Heart right ventricle (tissue), 16 donors: ENCODE measurements around the gene SLC35B3. TPM values are rescaled to one million over a fixed set of nuclear protein-coding genes. Genes with fewer than 3 reads are reported as not detected.

Experiments used
- ATAC-seq, 8 donors: fragments of 200-7000 bp; cut with Tn5 transposase; one replicate each; pipeline ENCODE4 v1.9.1; 2020; ENCODE audit warnings: mild to moderate bottlenecking in 8 of 8, moderate library complexity in 8 of 8, moderate number of reproducible peaks in 1 of 8
- DNase-seq, 2 donors: peaks; one replicate each; pipeline ENCODE4 v3.0.0-alpha.2; 2020
- H3K27ac ChIP-seq, 10 donors: fragments of 200-600 bp; sonication (generic) in 2 of 10; one replicate each; pipeline versions ENCODE4 v1.5.0 to v1.8.0; 2020 to 2022; ENCODE audit warnings: mild to moderate bottlenecking in 3 of 10
- H3K27me3 ChIP-seq, 7 donors: fragments of 200-600 bp; one replicate each; pipeline ENCODE4 v1.8.0; 2021 to 2022; ENCODE audit warnings: mild to moderate bottlenecking in 2 of 7
- H3K36me3 ChIP-seq, 9 donors: fragments of 200-600 bp; sonication (generic) in 1 of 9; one replicate each; pipeline versions ENCODE4 v1.5.0 to v1.8.0; 2020 to 2022; ENCODE audit warnings: mild to moderate bottlenecking in 2 of 9
- H3K4me1 ChIP-seq, 9 donors: fragments of 200-600 bp; sonication (generic) in 1 of 9; one replicate each; pipeline versions ENCODE4 v1.5.0 to v1.8.0; 2020 to 2022; ENCODE audit warnings: mild to moderate bottlenecking in 4 of 9
- H3K4me3 ChIP-seq, 10 donors: fragments of 200-600 bp; sonication (generic) in 2 of 10; one replicate each; pipeline versions ENCODE4 v1.5.0 to v1.8.0; 2020 to 2022; ENCODE audit warnings: mild to moderate bottlenecking in 7 of 10, moderate library complexity in 2 of 10
- H3K9me3 ChIP-seq, 11 donors: fragments of 200-600 bp in 10 of 11; sonication (generic) in 2 of 11; one replicate each; pipeline versions ENCODE4 v1.5.0 to v1.8.0; 2013 to 2022; ENCODE audit warnings: mild to moderate bottlenecking in 2 of 11, control low read depth in 1 of 11, moderate library complexity in 1 of 11
- WGBS, 2 donors: extraction: QIAGEN DNeasy Blood & Tissue Kit; methylation state at CpG; one replicate each; pipeline ENCODE4 v1.1.7; 2013; ENCODE audit warnings: inconsistent platforms in 1 of 2; 5-methylcytosine and 5-hydroxymethylcytosine counted together
- intact Hi-C, 10 donors: fragments of 100-400 bp; cut with DNase I; formaldehyde crosslinking; loops; one replicate each; pipeline versions ENCODE4 v1.11.1 to v1.14.2; 2022
- polyA plus RNA-seq, 2 donors: library from polyadenylated mRNA; stranded (reverse); fragments of 200-250 nt; gene quantifications; one replicate each; pipeline ENCODE4 v1.2.3, GENCODE V29; 2013
- total RNA-seq, 10 donors: library from RNA; stranded (reverse); fragmentation: NEBNext Ultra II Directional in 3 of 10; extraction: Animal tissue kit (Norgen Biotek cat#: 25700) in 3 of 10; gene quantifications; one replicate each; pipeline versions ENCODE4 v1.2.1 to v1.2.4, GENCODE V29; 2021 to 2023
- TF ChIP-seq, protein P1 (sequence below), 9 donors: fragments of 200-600 bp; sonication (generic) in 2 of 9; IDR thresholded peaks; one replicate each; pipeline versions ENCODE4 v1.5.0 to v1.8.0; 2021 to 2022; ENCODE audit warnings: antibody characterized with exemption in 9 of 9, mild to moderate bottlenecking in 5 of 9, moderate library complexity in 1 of 9
- donor health status: Arrhythmogenic right ventricular cardiomyopathy.
- donor health status: ischemic (EF 13 %, LVEDD 7.1; RV severe dilation, severe dysfunction).
- donor health status: healthy with polysubstance abuse.
- donor health status: DM: no; HTN: yes; CAD: no.
- donor health status: DM: no; HTN: no; CAD: no.
- donor health status: ischemic (EF 25% LVEDD 6.9; RV normal size, moderate dysfunction).
- donor health status: ischemic (EF 25% LVEDD 5.7; RV mildly dilated, moderate dysfunction).
- donor health status: healthy.
- donor health status: DM: yes; HTN: yes; CAD: no.
- donor health status: Ischemic cardiomyopathy.
- donor health status: ischemic (EF 35%, LVEDD 5.7; RV mildly dilated, moderate dysfunction).
- donor health status: nonischemic (EF 11% LVEDD 7.7; RV severe dilation, severe dysfunction).
- donor health status: DM: yes; HTN: yes; CAD: no.
- donor health status: PGD.
- donor health status: ischemic (EF 29% LVEDD 5.4; RV normal size, mild dysfunction).
- donor health status: nonischemic (EF 23%, LVEDD 6.1; RV moderate dilation, normal function).

Gene SLC35B3
- total and polyA plus RNA-seq, 12 donors: 4.5 to 19.9 (median 6.1) TPM

DNA sequence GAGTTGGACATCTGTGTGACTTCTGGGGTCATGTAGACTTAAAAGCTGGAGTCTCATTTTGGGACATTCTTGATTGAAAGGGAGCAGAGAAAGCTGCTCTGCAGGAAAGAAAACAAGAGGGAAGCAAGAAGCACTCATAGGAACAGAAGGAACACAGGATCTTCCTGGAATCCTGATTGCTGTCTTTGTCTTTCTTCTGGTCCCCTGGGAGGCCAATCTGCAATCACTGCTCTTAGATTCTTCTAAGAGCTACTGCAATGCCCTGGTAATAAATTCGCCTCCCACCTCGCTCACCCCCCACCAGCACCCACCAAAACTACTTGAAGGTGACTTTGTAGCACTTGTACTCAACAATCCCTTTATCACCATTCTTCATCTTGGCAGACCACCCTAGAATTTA is 51.8 kb downstream of the SLC35B3 start:
- intact Hi-C loops: no loop called here
- Histone ChIP-seq H3K4me3 (no peak overlapping the region), H3K9me3 (peaks cover 0 to 4% (median 0%) of the 10 kb centered on the region in 11 donors), H3K27me3 (peaks cover 0 to 3% (median 0%) of the 10 kb centered on the region in 7 donors), H3K36me3 (no peaks in the 10 kb centered on the region), H3K4me1 (no peaks in the 10 kb centered on the region), H3K27ac (no peak overlapping the region)
- WGBS, 2 donors: 69 to 85% methylated on average over 2 of the region's 2 CpGs
- ATAC-seq: no peak
- TF ChIP-seq, protein P1, sequence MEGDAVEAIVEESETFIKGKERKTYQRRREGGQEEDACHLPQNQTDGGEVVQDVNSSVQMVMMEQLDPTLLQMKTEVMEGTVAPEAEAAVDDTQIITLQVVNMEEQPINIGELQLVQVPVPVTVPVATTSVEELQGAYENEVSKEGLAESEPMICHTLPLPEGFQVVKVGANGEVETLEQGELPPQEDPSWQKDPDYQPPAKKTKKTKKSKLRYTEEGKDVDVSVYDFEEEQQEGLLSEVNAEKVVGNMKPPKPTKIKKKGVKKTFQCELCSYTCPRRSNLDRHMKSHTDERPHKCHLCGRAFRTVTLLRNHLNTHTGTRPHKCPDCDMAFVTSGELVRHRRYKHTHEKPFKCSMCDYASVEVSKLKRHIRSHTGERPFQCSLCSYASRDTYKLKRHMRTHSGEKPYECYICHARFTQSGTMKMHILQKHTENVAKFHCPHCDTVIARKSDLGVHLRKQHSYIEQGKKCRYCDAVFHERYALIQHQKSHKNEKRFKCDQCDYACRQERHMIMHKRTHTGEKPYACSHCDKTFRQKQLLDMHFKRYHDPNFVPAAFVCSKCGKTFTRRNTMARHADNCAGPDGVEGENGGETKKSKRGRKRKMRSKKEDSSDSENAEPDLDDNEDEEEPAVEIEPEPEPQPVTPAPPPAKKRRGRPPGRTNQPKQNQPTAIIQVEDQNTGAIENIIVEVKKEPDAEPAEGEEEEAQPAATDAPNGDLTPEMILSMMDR (IDR thresholded peaks at IDR 0.05): no peak
- DNase-seq: no peak

GRCh38 chr6:8382434-8382833 is 52.9 kb downstream of the SLC35B3 start:
- no peaks in the 10 kb centered on the region for H3K4me1 ChIP-seq
- H3K9me3 ChIP-seq: peaks cover 0 to 4% (median 0%) of the 10 kb centered on the region in 11 donors
- H3K4me3 ChIP-seq: no peak overlapping the region
- intact Hi-C loops: no loop called here
- H3K36me3 ChIP-seq: no peaks in the 10 kb centered on the region
- DNase-seq: no peak
- no peak overlapping the region for H3K27ac ChIP-seq
- TF ChIP-seq, protein P1 (IDR thresholded peaks at IDR 0.05): no peak
- 52 to 84% methylated on average over 1 of the region's 1 CpG for WGBS, 2 donors
- ATAC-seq: no peak
- H3K27me3 ChIP-seq: peaks cover 0 to 3% (median 0%) of the 10 kb centered on the region in 7 donors

- H3K27me3 ChIP-seq: peaks cover 0 to 4% (median 0%) of the 10 kb centered on the region in 7 donors
- WGBS, 2 donors: 82 to 89% methylated on average over 4 of the region's 4 CpGs
- TF ChIP-seq, protein P1 (IDR thresholded peaks at IDR 0.05): no peak
- no peak for ATAC-seq
- intact Hi-C loops: no loop called here
- H3K4me3 ChIP-seq: no peak overlapping the region
- no peaks in the 10 kb centered on the region for H3K9me3 ChIP-seq
- H3K36me3 ChIP-seq: no peaks in the 10 kb centered on the region
- H3K27ac ChIP-seq: no peak overlapping the region
- DNase-seq: no peak
- no peaks in the 10 kb centered on the region for H3K4me1 ChIP-seq
Observed at GRCh38 chr6:8375916-8376315, 59.4 kb downstream of the SLC35B3 start.
